Muscle of arm (tissue), 12 donors: ENCODE data around the gene BPIFB1. TPM values are rescaled to one million over a fixed set of nuclear protein-coding genes. Genes with fewer than 3 reads are reported as not detected.

Experiments used
- DNase-seq: peaks from one replicate; pipeline ENCODE4 v3.0.0-alpha.2; 2013
- polyA plus RNA-seq, 12 donors: library from polyadenylated mRNA; unstranded; fragments of 120-200 nt; gene quantifications; one replicate each; pipeline ENCODE4 v1.2.1, GENCODE V29; 2013; ENCODE audit not compliant: insufficient read length in 12 of 12

The BPIFB1 gene
- polyA plus RNA-seq, 12 donors, result 0.09 to 0.14 TPM; not detected in 10

GRCh38 chr20:33325350-33325749 lies 42.3 kb downstream of the BPIFB1 start:
- no peak for DNase-seq

- no peak for DNase-seq
Observed at GRCh38 chr20:33328157-33329137, 45.4 kb downstream of the BPIFB1 start.

GRCh38 chr20:33332905-33333456 lies 50.0 kb downstream of the BPIFB1 start:
- no peak for DNase-seq

GRCh38 chr20:33333616-33334015 lies 50.6 kb downstream of the BPIFB1 start:
- no peak for DNase-seq

GRCh38 chr20:33334111-33334510 lies 51.1 kb downstream of the BPIFB1 start:
- no peak for DNase-seq

- no peak for DNase-seq
Observed at GRCh38 chr20:33336375-33336774, 53.4 kb downstream of the BPIFB1 start.

- DNase-seq, result no peak
Observed at GRCh38 chr20:33337119-33337518, 54.1 kb downstream of the BPIFB1 start.

- DNase-seq, result no peak
Observed at GRCh38 chr20:33337531-33338165, 54.6 kb downstream of the BPIFB1 start.

- no peak for DNase-seq
Observed at GRCh38 chr20:33338467-33339258, 55.6 kb downstream of the BPIFB1 start.

GRCh38 chr20:33339515-33340058 lies 56.6 kb downstream of the BPIFB1 start:
- no peak for DNase-seq

- no peak for DNase-seq
Observed at GRCh38 chr20:33343521-33343920, 60.5 kb downstream of the BPIFB1 start.

- DNase-seq, result no peak
Observed at GRCh38 chr20:33345342-33345741, 62.3 kb downstream of the BPIFB1 start.

- DNase-seq, result no peak
Observed at GRCh38 chr20:33348136-33348937, 65.3 kb downstream of the BPIFB1 start.

- no peak for DNase-seq
Observed at GRCh38 chr20:33349493-33349892, 66.5 kb downstream of the BPIFB1 start.

GRCh38 chr20:33351696-33352095 lies 68.7 kb downstream of the BPIFB1 start:
- no peak for DNase-seq

GRCh38 chr20:33352258-33353012 lies 69.4 kb downstream of the BPIFB1 start:
- no peak for DNase-seq

- no peak for DNase-seq
Observed at GRCh38 chr20:33353013-33353402, 70.0 kb downstream of the BPIFB1 start.
